ENCODE results near the gene TOMM7. TPM values are rescaled to one million over a fixed set of nuclear protein-coding genes. Genes with fewer than 3 reads are reported as not detected.
"Not testable (repeated sequence)": the region's sequence is repeated elsewhere in the genome, so short reads cannot be mapped to it uniquely, and the experiment has no call there.

TOMM7 gene
- total RNA-seq, 3 donors from 2014 or later (not counting 1 experiment from before 2014, with no cell fraction given) = 194 to 286 (median 269) TPM

DNA sequence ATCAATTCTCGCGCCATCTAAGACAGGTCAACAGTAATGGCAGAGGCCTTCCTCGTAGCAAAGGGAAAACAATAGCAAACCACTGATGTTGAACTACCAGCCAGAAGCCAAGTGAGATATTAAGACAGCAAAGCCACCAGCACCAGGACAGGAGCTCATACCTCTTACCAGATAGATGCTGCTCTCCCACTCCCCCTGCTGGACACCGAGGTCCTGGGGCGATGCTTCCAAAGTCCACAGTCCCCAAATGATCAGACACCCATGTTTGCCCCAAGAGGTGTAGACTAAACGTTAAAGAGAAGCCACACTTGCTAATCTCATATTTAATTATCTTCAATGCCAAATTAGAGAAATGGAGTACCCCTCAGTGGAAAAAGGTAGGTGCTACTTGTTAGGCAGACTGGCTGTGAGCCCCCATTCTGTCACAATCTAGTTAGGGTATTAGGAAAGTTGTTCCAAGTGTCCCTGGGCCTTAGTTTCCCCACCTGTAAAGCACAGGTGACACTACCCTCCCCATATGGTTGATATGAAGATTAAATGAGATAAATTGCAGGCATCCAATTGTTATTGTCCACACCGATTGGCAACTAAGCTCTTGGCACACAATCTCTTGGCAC, 39.9 kb downstream of the TOMM7 start:
- no peak overlapping the region for H3K4me3 Mint-ChIP-seq
- H3K27ac Mint-ChIP-seq = no peak overlapping the region
- ATAC-seq (peak; percentile 64 to 89 (median 82)), DNase-seq (peak; percentile 43 to 80)
- 57% methylated on average over 6 of the region's 7 CpGs for WGBS (ENCODE audit: insufficient coverage)
- no peak overlapping the region for H3K27ac ChIP-seq (ENCODE audit: low read length)
- no peaks in the 10 kb centered on the region for H3K4me1 ChIP-seq (ENCODE audit: control insufficient read depth, insufficient read depth, low read length)
- H3K36me3 ChIP-seq (ENCODE audit: control insufficient read depth, insufficient read depth, low read length) = no peaks in the 10 kb centered on the region
- TF ChIP-seq, protein P1, sequence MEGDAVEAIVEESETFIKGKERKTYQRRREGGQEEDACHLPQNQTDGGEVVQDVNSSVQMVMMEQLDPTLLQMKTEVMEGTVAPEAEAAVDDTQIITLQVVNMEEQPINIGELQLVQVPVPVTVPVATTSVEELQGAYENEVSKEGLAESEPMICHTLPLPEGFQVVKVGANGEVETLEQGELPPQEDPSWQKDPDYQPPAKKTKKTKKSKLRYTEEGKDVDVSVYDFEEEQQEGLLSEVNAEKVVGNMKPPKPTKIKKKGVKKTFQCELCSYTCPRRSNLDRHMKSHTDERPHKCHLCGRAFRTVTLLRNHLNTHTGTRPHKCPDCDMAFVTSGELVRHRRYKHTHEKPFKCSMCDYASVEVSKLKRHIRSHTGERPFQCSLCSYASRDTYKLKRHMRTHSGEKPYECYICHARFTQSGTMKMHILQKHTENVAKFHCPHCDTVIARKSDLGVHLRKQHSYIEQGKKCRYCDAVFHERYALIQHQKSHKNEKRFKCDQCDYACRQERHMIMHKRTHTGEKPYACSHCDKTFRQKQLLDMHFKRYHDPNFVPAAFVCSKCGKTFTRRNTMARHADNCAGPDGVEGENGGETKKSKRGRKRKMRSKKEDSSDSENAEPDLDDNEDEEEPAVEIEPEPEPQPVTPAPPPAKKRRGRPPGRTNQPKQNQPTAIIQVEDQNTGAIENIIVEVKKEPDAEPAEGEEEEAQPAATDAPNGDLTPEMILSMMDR (IDR thresholded peaks at IDR 0.05) = peak; percentile 77
- H3K9me3 ChIP-seq (ENCODE audit: control insufficient read depth, insufficient read depth, low read length) = no peaks in the 10 kb centered on the region
- H3K27me3 ChIP-seq (ENCODE audit: control insufficient read depth, insufficient read depth, low read length) = no peaks in the 10 kb centered on the region
- no peaks in the 10 kb centered on the region for H3K4me1 Mint-ChIP-seq
- peaks cover 4 to 5% of the 10 kb centered on the region in 2 donors for H3K27me3 Mint-ChIP-seq (ENCODE audit: low read depth in 2 of 2)
- intact Hi-C loops (cut with micrococcal nuclease) = loop anchor here (2.0 kb wide), 2 partner anchors 222 to 272 kb away; no protein-coding TSS in a partner anchor
- H3K4me3 ChIP-seq (ENCODE audit: low read length) = no peak overlapping the region
- no peaks in the 10 kb centered on the region for H3K9me3 Mint-ChIP-seq
- no peaks in the 10 kb centered on the region for H3K36me3 Mint-ChIP-seq

DNA sequence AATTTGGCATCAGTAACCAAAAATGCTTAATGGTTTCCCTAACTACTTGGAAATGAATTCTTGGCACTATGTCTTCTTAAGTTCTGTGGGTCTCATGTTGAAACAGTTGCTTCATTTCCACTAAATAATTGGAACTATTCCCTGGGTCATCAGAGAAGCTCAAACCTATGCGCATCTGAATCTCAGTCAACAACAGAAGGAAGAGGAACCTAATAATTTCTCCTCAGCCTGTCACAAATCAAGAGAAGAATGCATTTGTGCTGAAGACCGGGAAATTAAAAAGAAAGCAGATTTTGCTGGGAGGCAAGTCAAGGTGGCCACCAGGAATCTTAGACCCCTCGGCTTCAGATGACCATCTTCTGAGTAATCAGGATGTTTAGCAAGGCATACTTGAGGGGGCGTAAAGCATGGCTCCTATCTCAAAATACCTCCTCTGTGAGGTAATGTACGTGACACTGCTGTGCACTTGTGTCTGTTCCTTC, 41.4 kb downstream of the TOMM7 start:
- TF ChIP-seq, protein P1 (IDR thresholded peaks at IDR 0.05) = no peak
- no peaks in the 10 kb centered on the region for H3K27me3 ChIP-seq (ENCODE audit: control insufficient read depth, insufficient read depth, low read length)
- ATAC-seq (no peak), DNase-seq (no peak)
- Mint-ChIP-seq H3K4me1 (no peaks in the 10 kb centered on the region), H3K27me3 (ENCODE audit: low read depth in 2 of 2) (peaks cover 4 to 5% of the 10 kb centered on the region in 2 donors), H3K36me3 (no peaks in the 10 kb centered on the region), H3K4me3 (no peak overlapping the region), H3K9me3 (no peaks in the 10 kb centered on the region), H3K27ac (no peak overlapping the region)
- H3K9me3 ChIP-seq (ENCODE audit: control insufficient read depth, insufficient read depth, low read length) = no peaks in the 10 kb centered on the region
- H3K36me3 ChIP-seq (ENCODE audit: control insufficient read depth, insufficient read depth, low read length) = no peaks in the 10 kb centered on the region
- intact Hi-C loops (cut with micrococcal nuclease) = no loop called here
- no peaks in the 10 kb centered on the region for H3K4me1 ChIP-seq (ENCODE audit: control insufficient read depth, insufficient read depth, low read length)
- 93% methylated on average over 5 of the region's 5 CpGs for WGBS (ENCODE audit: insufficient coverage)
- H3K27ac ChIP-seq (ENCODE audit: low read length) = no peak overlapping the region
- no peak overlapping the region for H3K4me3 ChIP-seq (ENCODE audit: low read length)

DNA sequence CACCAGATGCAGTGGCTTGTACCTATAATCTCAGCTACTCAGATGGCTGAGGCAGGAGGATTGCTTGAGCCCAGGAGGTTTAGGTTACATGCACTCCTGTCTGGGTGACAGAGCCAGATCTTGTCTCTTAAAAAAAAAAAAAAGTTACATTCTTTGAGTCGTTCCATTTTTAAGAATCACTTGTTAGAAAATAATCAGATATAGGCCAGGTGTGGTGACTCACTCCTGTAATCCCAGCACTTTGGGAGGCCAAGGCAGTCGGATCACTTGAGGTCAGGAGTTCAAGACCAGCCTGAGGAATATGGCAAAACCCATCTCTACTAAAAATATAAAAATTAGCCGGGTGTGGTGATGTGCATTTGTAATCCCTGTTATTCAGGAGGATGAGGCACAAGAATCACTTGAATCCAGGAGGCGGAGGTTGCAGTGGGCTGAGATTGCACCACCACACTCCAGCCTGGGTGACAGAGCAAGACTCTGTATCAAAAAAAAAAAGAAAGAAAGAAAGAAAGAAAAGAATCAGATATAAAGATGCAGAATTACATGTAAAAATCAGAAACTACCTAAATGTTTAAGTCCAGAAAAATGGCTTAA, 42.8 kb downstream of the TOMM7 start:
- H3K4me3 Mint-ChIP-seq; H3K9me3 ChIP-seq (ENCODE audit: control insufficient read depth, insufficient read depth, low read length); H3K36me3 ChIP-seq (ENCODE audit: control insufficient read depth, insufficient read depth, low read length); DNase-seq; H3K4me1 ChIP-seq (ENCODE audit: control insufficient read depth, insufficient read depth, low read length); H3K4me3 ChIP-seq (ENCODE audit: low read length); H3K4me1 Mint-ChIP-seq; H3K36me3 Mint-ChIP-seq; H3K27ac ChIP-seq (ENCODE audit: low read length); H3K9me3 Mint-ChIP-seq; ATAC-seq; H3K27ac Mint-ChIP-seq; H3K27me3 Mint-ChIP-seq (ENCODE audit: low read depth in 2 of 2); H3K27me3 ChIP-seq (ENCODE audit: control insufficient read depth, insufficient read depth, low read length); intact Hi-C loops (cut with micrococcal nuclease): not testable (repeated sequence)
- 96% methylated on average over 3 of the region's 4 CpGs for WGBS (ENCODE audit: insufficient coverage)

DNA sequence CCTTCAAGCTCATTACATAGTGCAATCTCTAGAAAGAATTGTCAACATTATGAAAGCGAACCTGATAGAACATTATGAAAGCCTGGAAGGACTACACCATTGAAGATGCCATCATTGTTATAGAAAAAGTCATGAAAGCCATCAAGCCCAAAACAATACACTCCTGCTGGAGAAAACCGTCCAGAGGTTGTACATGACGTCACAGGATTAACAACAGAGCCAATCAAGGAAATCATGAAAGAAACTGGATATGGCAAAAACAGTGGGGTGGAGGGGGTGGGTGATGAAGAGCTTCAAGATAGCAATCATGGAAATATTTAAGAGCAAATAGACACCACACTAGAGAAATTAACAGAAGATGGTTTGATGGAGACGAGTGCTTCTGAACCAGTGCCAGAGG, 45.7 kb downstream of the TOMM7 start:
- TF ChIP-seq, protein P1 (IDR thresholded peaks at IDR 0.05) = no peak
- H3K27me3 ChIP-seq (ENCODE audit: control insufficient read depth, insufficient read depth, low read length) = no peaks in the 10 kb centered on the region

More for the DNA sequence above, 45.7 kb downstream of the TOMM7 start:
- Mint-ChIP-seq H3K36me3 (no peaks in the 10 kb centered on the region), H3K27ac (no peak overlapping the region), H3K4me3 (no peak overlapping the region), H3K4me1 (no peaks in the 10 kb centered on the region), H3K9me3 (no peaks in the 10 kb centered on the region), H3K27me3 (ENCODE audit: low read depth in 2 of 2) (peaks cover 0 to 4% of the 10 kb centered on the region in 2 donors)
- H3K4me3 ChIP-seq (ENCODE audit: low read length) = no peak overlapping the region
- intact Hi-C loops (cut with micrococcal nuclease) = no loop called here
- H3K36me3 ChIP-seq (ENCODE audit: control insufficient read depth, insufficient read depth, low read length) = no peaks in the 10 kb centered on the region
- WGBS (ENCODE audit: insufficient coverage) = 83% methylated on average over 4 of the region's 4 CpGs
- ATAC-seq = no peak
- H3K4me1 ChIP-seq (ENCODE audit: control insufficient read depth, insufficient read depth, low read length) = no peaks in the 10 kb centered on the region
- no peak overlapping the region for H3K27ac ChIP-seq (ENCODE audit: low read length)
- DNase-seq = no peak
- H3K9me3 ChIP-seq (ENCODE audit: control insufficient read depth, insufficient read depth, low read length) = no peaks in the 10 kb centered on the region

Data from natural killer cell (primary cell).